GM23338 (cell line): Measurements from ENCODE around the gene RNF223. TPM values are rescaled to one million over a fixed set of nuclear protein-coding genes. Genes with fewer than 3 reads are reported as not detected.

Experiments used
- ATAC-seq: fragments of 200-7000 bp; cut with Tn5 transposase; 3 replicates; pipeline ENCODE4 v1.9.1; 2020
- DNase-seq: peaks from one replicate; pipeline ENCODE4 v3.0.0-alpha.2; 2015; ENCODE audit warnings: low spot score
- H2AFZ ChIP-seq: fragments of 200-600 bp; sonication (generic); 2 replicates; pipeline ENCODE4 v1.8.0; 2016; ENCODE audit warnings: antibody characterized with exemption, mild to moderate bottlenecking, moderate library complexity
- H3F3A ChIP-seq: fragments of 200-600 bp; sonication (generic); replicated peaks from 2 replicates; pipeline ENCODE4 v1.8.0; 2017; ENCODE audit warnings: antibody characterized with exemption, mixed run types, low read depth
- H3K27ac ChIP-seq: fragments of 200-600 bp; sonication (generic); 2 replicates; pipeline ENCODE4 v1.6.1; 2016; ENCODE audit warnings: low read depth
- H3K27me3 ChIP-seq: fragments of 200-600 bp; sonication (generic); 2 replicates; pipeline ENCODE4 v1.8.0; 2016; ENCODE audit warnings: mild to moderate bottlenecking, mixed run types, moderate library complexity; ENCODE audit not compliant: insufficient read depth
- H3K36me3 ChIP-seq: fragments of 200-600 bp; sonication (generic); 2 replicates; pipeline ENCODE4 v1.8.0; 2016; ENCODE audit warnings: mild to moderate bottlenecking; ENCODE audit not compliant: insufficient read depth
- H3K4me1 ChIP-seq: fragments of 200-600 bp; sonication (generic); 2 replicates; pipeline ENCODE4 v1.8.0; 2016; ENCODE audit warnings: mild to moderate bottlenecking, moderate library complexity; ENCODE audit not compliant: insufficient read depth
- H3K4me2 ChIP-seq: fragments of 200-600 bp; sonication (generic); 2 replicates; pipeline ENCODE4 v1.7.1; 2017; ENCODE audit warnings: mixed run types
- H3K4me3 ChIP-seq: fragments of 200-600 bp; sonication (generic); 2 replicates; pipeline ENCODE4 v1.6.1; 2016; ENCODE audit warnings: mixed run types
- H3K79me2 ChIP-seq: fragments of 200-600 bp; sonication (generic); replicated peaks from 2 replicates; pipeline ENCODE4 v1.8.0; 2017; ENCODE audit warnings: mild to moderate bottlenecking; ENCODE audit not compliant: insufficient read depth
- H3K9me2 ChIP-seq: fragments of 200-600 bp; sonication (generic); 2 replicates; pipeline ENCODE4 v1.8.0; 2017; ENCODE audit not compliant: insufficient read depth
- H4K20me1 ChIP-seq: fragments of 200-600 bp; sonication (generic); replicated peaks from 2 replicates; pipeline ENCODE4 v1.8.0; 2017; ENCODE audit warnings: mild to moderate bottlenecking; ENCODE audit not compliant: insufficient read depth
- H3K27ac Mint-ChIP-seq: 2 replicates; pipeline ENCODE4 v1.8.0; 2020; ENCODE audit warnings: inconsistent platforms, mild to moderate bottlenecking, moderate library complexity, mixed read lengths
- H3K27me3 Mint-ChIP-seq: 3 replicates; pipeline ENCODE4 v1.8.0; 2022; ENCODE audit warnings: low read depth, mild to moderate bottlenecking, moderate library complexity, mixed read lengths, inconsistent platforms; ENCODE audit not compliant: insufficient read depth, poor library complexity
- H3K36me3 Mint-ChIP-seq: 3 replicates; pipeline ENCODE4 v1.8.0; 2021; ENCODE audit warnings: low read depth, mild to moderate bottlenecking, inconsistent platforms, moderate library complexity, mixed read lengths
- H3K4me1 Mint-ChIP-seq: 3 replicates; pipeline ENCODE4 v1.8.0; 2020; ENCODE audit warnings: mild to moderate bottlenecking, inconsistent platforms, mixed read lengths
- H3K4me3 Mint-ChIP-seq: 3 replicates; pipeline ENCODE4 v1.8.0; 2021; ENCODE audit warnings: moderate library complexity, mild to moderate bottlenecking, inconsistent platforms, mixed read lengths
- H3K9me3 Mint-ChIP-seq: 3 replicates; pipeline ENCODE4 v1.8.0; 2020; ENCODE audit warnings: moderate library complexity, mild to moderate bottlenecking, inconsistent platforms, mixed read lengths
- CREB1 ChIP-seq: fragments of 250-450 bp; sonication (Bioruptor Pico); IDR thresholded peaks from 2 replicates; pipeline ENCODE4 v1.5.0; 2020; ENCODE audit warnings: low read depth, mild to moderate bottlenecking, moderate library complexity
- CTCF ChIP-seq, 2 experiments: fragments of 200-600 bp in 1 of 2; sonication (generic) in 1 of 2; conservative IDR thresholded peaks; 2 replicates each; pipeline versions ENCODE4 v1.5.1 to v1.6.1; 2016 to 2017; ENCODE audit warnings: antibody characterized with exemption in 2 of 2, low read depth in 2 of 2, mild to moderate bottlenecking in 2 of 2, moderate library complexity in 1 of 2
- ETS1 ChIP-seq: IDR thresholded peaks from 2 replicates; pipeline ENCODE4 v1.6.1; 2016; ENCODE audit warnings: antibody characterized with exemption
- EZH2 ChIP-seq: fragments of 200-600 bp; sonication (generic); IDR thresholded peaks from one replicate; pipeline ENCODE4 v1.8.0; 2017; ENCODE audit warnings: antibody characterized with exemption, mild to moderate bottlenecking, low read depth; ENCODE audit not compliant: unreplicated experiment
- EZH2phosphoT487 ChIP-seq: fragments of 200-600 bp; sonication (generic); IDR thresholded peaks from one replicate; pipeline ENCODE4 v1.8.1; 2018; ENCODE audit warnings: antibody characterized with exemption; ENCODE audit not compliant: unreplicated experiment
- JUNB ChIP-seq: IDR thresholded peaks from one replicate; pipeline ENCODE4 v1.6.1; 2016; ENCODE audit warnings: antibody characterized with exemption; ENCODE audit not compliant: unreplicated experiment
- NANOG ChIP-seq: IDR thresholded peaks from 2 replicates; pipeline ENCODE4 v1.6.1; 2016; ENCODE audit warnings: antibody characterized with exemption, borderline replicate concordance
- POLR2AphosphoS5 ChIP-seq: IDR thresholded peaks from 2 replicates; pipeline ENCODE4 v1.6.1; 2016; ENCODE audit warnings: antibody characterized with exemption, low read depth
- REST ChIP-seq: IDR thresholded peaks from one replicate; pipeline ENCODE4 v1.6.1; 2018; ENCODE audit warnings: antibody characterized with exemption; ENCODE audit not compliant: unreplicated experiment
- STAT1 ChIP-seq: IDR thresholded peaks from one replicate; pipeline ENCODE4 v1.6.1; 2016; ENCODE audit warnings: antibody characterized with exemption; ENCODE audit not compliant: unreplicated experiment
- ZNF114 ChIP-seq: fragments of 250-450 bp; sonication (Bioruptor Pico); IDR thresholded peaks from 2 replicates; pipeline ENCODE4 v1.5.0; 2020; ENCODE audit warnings: mild to moderate bottlenecking, moderate library complexity
- ZNF331 ChIP-seq: fragments of 250-450 bp; sonication (Bioruptor Pico); IDR thresholded peaks from 2 replicates; pipeline ENCODE4 v1.5.0; 2020; ENCODE audit warnings: low read depth, mild to moderate bottlenecking, moderate library complexity
- ZNF462 ChIP-seq: fragments of 250-450 bp; sonication (Bioruptor Pico); IDR thresholded peaks from 2 replicates; pipeline ENCODE4 v1.5.0; 2020; ENCODE audit warnings: mild to moderate bottlenecking, moderate library complexity
- polyA plus RNA-seq: library from polyadenylated mRNA; unstranded; fragments of >200 nt; fragmentation: Nextera tagmentation; extraction: Ambion mirVana; gene quantifications from 2 replicates; pipeline ENCODE4 v1.2.1, GENCODE V29; 2016
- total RNA-seq: library from RNA; depleted of rRNA; stranded (reverse); fragments of >200 nt; shearing (Covaris generic); gene quantifications from 2 replicates; pipeline ENCODE4 v1.2.3, GENCODE V29; 2014

Gene RNF223
- total and polyA plus RNA-seq, 2 experiments from 2014 or later = not detected

- no peak for TF ChIP-seq EZH2
- no peak for TF ChIP-seq ZNF331 (CRISPR knock-in tag)
- no peak for TF ChIP-seq NANOG
- TF ChIP-seq EZH2phosphoT487 = no peak
- no peak for TF ChIP-seq REST
- TF ChIP-seq CREB1 (CRISPR knock-in tag) = no peak
- TF ChIP-seq ZNF114 (CRISPR knock-in tag) = no peak
- TF ChIP-seq ETS1 = no peak
- no peak for TF ChIP-seq CTCF (conservative IDR thresholded peaks at IDR 0.05; ENCODE audit: low read depth in 2 of 2)
- no peak for TF ChIP-seq STAT1
- TF ChIP-seq JUNB = no peak
- TF ChIP-seq ZNF462 = no peak
- no peak for TF ChIP-seq POLR2AphosphoS5
- peak overlapping the region; percentile 51 for H3K4me3 Mint-ChIP-seq
- H3K4me2 ChIP-seq = peak overlapping the region; percentile 80
- H3K9me2 ChIP-seq = no peaks in the 10 kb centered on the region
- H3K36me3 ChIP-seq = no peaks in the 10 kb centered on the region
- H3K27ac Mint-ChIP-seq = no peak overlapping the region
- H3K4me1 ChIP-seq = peaks cover 6% of the 10 kb centered on the region; the same call in 1 of the 2 replicates
- H3K4me3 ChIP-seq = peak overlapping the region; percentile 71
- ATAC-seq (peak; percentile 3), DNase-seq (no peak)
- H3K27ac ChIP-seq = no peak overlapping the region
- H3K9me3 Mint-ChIP-seq = no peaks in the 10 kb centered on the region
- H3K27me3 ChIP-seq = peaks cover 20% of the 10 kb centered on the region; the same call in 1 of the 2 replicates
- H2AFZ ChIP-seq = peak overlapping the region; percentile 74; the same call in 1 of the 2 replicates
- H3K4me1 Mint-ChIP-seq = no peaks in the 10 kb centered on the region
- H3K27me3 Mint-ChIP-seq = peaks cover 12% of the 10 kb centered on the region
- no peaks in the 10 kb centered on the region for H3F3A ChIP-seq
- no peaks in the 10 kb centered on the region for H3K36me3 Mint-ChIP-seq
- H3K79me2 ChIP-seq = no peaks in the 10 kb centered on the region
- no peaks in the 10 kb centered on the region; the same call in 1 of the 2 replicates for H4K20me1 ChIP-seq
These were observed 4.1 kb downstream of the RNF223 start for GRCh38 chr1:1069711-1070676.
